GM12891 (cell line): Measurements from ENCODE around the gene OXGR1.

Experiments
- PAX5 ChIP-seq: IDR thresholded peaks from 2 replicates; pipeline ENCODE4 v1.6.1; 2011; ENCODE audit warnings: low read length, moderate library complexity, mild to moderate bottlenecking; ENCODE audit not compliant: insufficient read depth, severe bottlenecking
- POLR2A ChIP-seq: IDR thresholded peaks from 2 replicates; pipeline ENCODE4 v1.6.1; 2011; ENCODE audit warnings: low read depth, low read length, control low read depth
- POLR2AphosphoS5 ChIP-seq: IDR thresholded peaks from 2 replicates; pipeline ENCODE4 v1.6.1; 2011; ENCODE audit warnings: low read depth, low read length, control low read depth
- POU2F2 ChIP-seq: IDR thresholded peaks from 2 replicates; pipeline ENCODE4 v1.6.1; 2011; ENCODE audit warnings: low read depth, mild to moderate bottlenecking, control low read depth, low read length, moderate library complexity
- TAF1 ChIP-seq: IDR thresholded peaks from 2 replicates; pipeline ENCODE4 v1.6.1; 2011; ENCODE audit warnings: low read depth, low read length, control low read depth

- TF ChIP-seq POLR2A: no peak
- TF ChIP-seq TAF1: no peak
- no peak for TF ChIP-seq POLR2AphosphoS5
- no peak for TF ChIP-seq PAX5
- TF ChIP-seq POU2F2: no peak
Observed at GRCh38 chr13:96994858-96995243, 575 bp upstream of the OXGR1 start.
